ENCODE results near the gene GRIK1.

The GRIK1 gene

GRCh38 chr21:29538115-29538514 lies 401.7 kb downstream of the GRIK1 start:
- TF ChIP-seq CTCF (IDR thresholded peaks at IDR 0.05; ENCODE audit: low read depth, low read length, missing control alignments): no peak
- H3K4me3 ChIP-seq (ENCODE audit: low read depth, low read length): no peak overlapping the region
- DNase-seq (ENCODE audit: low read depth): no peak

GRCh38 chr21:29534448-29534847 lies 405.3 kb downstream of the GRIK1 start:
- no peak for TF ChIP-seq CTCF (IDR thresholded peaks at IDR 0.05; ENCODE audit: low read depth, low read length, missing control alignments)
- no peak for DNase-seq (ENCODE audit: low read depth)
- H3K4me3 ChIP-seq (ENCODE audit: low read depth, low read length): no peak overlapping the region

- TF ChIP-seq CTCF (IDR thresholded peaks at IDR 0.05; ENCODE audit: low read depth, low read length, missing control alignments): no peak
- no peak overlapping the region for H3K4me3 ChIP-seq (ENCODE audit: low read depth, low read length)
- DNase-seq (ENCODE audit: low read depth): no peak
Measured at GRCh38 chr21:29529139-29529538, 410.7 kb downstream of the GRIK1 start.

- TF ChIP-seq CTCF (IDR thresholded peaks at IDR 0.05; ENCODE audit: low read depth, low read length, missing control alignments): no peak
- no peak for DNase-seq (ENCODE audit: low read depth)
- no peak overlapping the region for H3K4me3 ChIP-seq (ENCODE audit: low read depth, low read length)
Measured at GRCh38 chr21:29526545-29526944, 413.3 kb downstream of the GRIK1 start.

- no peak overlapping the region for H3K4me3 ChIP-seq (ENCODE audit: low read depth, low read length)
- TF ChIP-seq CTCF (IDR thresholded peaks at IDR 0.05; ENCODE audit: low read depth, low read length, missing control alignments): no peak
- no peak for DNase-seq (ENCODE audit: low read depth)
Measured at GRCh38 chr21:29524055-29524454, 415.7 kb downstream of the GRIK1 start.

GRCh38 chr21:29523646-29524045 lies 416.1 kb downstream of the GRIK1 start:
- no peak for TF ChIP-seq CTCF (IDR thresholded peaks at IDR 0.05; ENCODE audit: low read depth, low read length, missing control alignments)
- no peak for DNase-seq (ENCODE audit: low read depth)
- H3K4me3 ChIP-seq (ENCODE audit: low read depth, low read length): no peak overlapping the region

GRCh38 chr21:29521872-29522271 lies 417.9 kb downstream of the GRIK1 start:
- TF ChIP-seq CTCF (IDR thresholded peaks at IDR 0.05; ENCODE audit: low read depth, low read length, missing control alignments): no peak
- no peak for DNase-seq (ENCODE audit: low read depth)
- no peak overlapping the region for H3K4me3 ChIP-seq (ENCODE audit: low read depth, low read length)
